Prostate gland (tissue), 2 donors: ENCODE data around the gene COL23A1. TPM values are rescaled to one million over a fixed set of nuclear protein-coding genes. Genes with fewer than 3 reads are reported as not detected.

Source experiments
- DNase-seq: peaks from one replicate; pipeline ENCODE4 v3.0.0-alpha.2; 2019; ENCODE audit warnings: low spot score
- H3K27ac ChIP-seq, 2 donors: fragments of 200-600 bp; sonication (generic); 2 replicates each; pipeline ENCODE4 v1.5.1; 2017 to 2019
- H3K27me3 ChIP-seq: fragments of 200-600 bp; sonication (generic); replicated peaks from 2 replicates; pipeline ENCODE4 v1.5.1; 2019; ENCODE audit not compliant: insufficient read depth
- H3K36me3 ChIP-seq, 2 donors: fragments of 200-600 bp; sonication (generic); 1 replicate in 1 of 2; 2 replicates in 1 of 2; pipeline versions ENCODE4 v1.5.1 to v1.8.1; 2017 to 2019
- H3K4me1 ChIP-seq: fragments of 200-600 bp; sonication (generic); replicated peaks from 2 replicates; pipeline ENCODE4 v1.5.1; 2019
- H3K4me3 ChIP-seq, 2 donors: fragments of 200-600 bp; sonication (generic); 2 replicates each; pipeline ENCODE4 v1.5.1; 2017 to 2019
- H3K9me3 ChIP-seq: fragments of 200-600 bp; sonication (generic); 2 replicates; pipeline ENCODE4 v1.5.1; 2017
- POLR2A ChIP-seq: fragments of 450-650 bp; IDR thresholded peaks from one replicate; pipeline ENCODE4 v1.6.1; 2016; ENCODE audit warnings: antibody characterized with exemption, mild to moderate bottlenecking
- POLR2AphosphoS5 ChIP-seq: sonication (generic); formaldehyde crosslinking; IDR thresholded peaks from one replicate; pipeline ENCODE4 v1.6.1; 2017; ENCODE audit warnings: antibody characterized with exemption
- WGBS: methylation state at CpG from one replicate; pipeline ENCODE4 v1.1.5; 2018; 5-methylcytosine and 5-hydroxymethylcytosine counted together
- intact Hi-C: fragments of 100-400 bp; cut with DNase I; formaldehyde crosslinking; loops from one replicate; pipeline ENCODE4 v1.14.2; 2022
- total RNA-seq, 2 donors: library from RNA; depleted of rRNA; stranded (reverse); fragments of >200 nt; gene quantifications; one replicate each; pipeline ENCODE4 v1.1.0, GENCODE V29; 2016
- TF ChIP-seq, protein P1 (sequence below), 4 experiments: fragments of 200-600 bp in 2 of 4; fragments of 450-650 bp in 2 of 4; sonication (generic) in 2 of 4; IDR thresholded peaks; 1 replicate in 3 of 4; 2 replicates in 1 of 4; pipeline ENCODE4 v1.5.1; 2016 to 2019; ENCODE audit warnings: antibody characterized with exemption in 4 of 4, mild to moderate bottlenecking in 2 of 4, moderate library complexity in 2 of 4

Gene COL23A1
- total RNA-seq, 2 donors from 2014 or later, result 2.7 to 6.1 TPM

DNA sequence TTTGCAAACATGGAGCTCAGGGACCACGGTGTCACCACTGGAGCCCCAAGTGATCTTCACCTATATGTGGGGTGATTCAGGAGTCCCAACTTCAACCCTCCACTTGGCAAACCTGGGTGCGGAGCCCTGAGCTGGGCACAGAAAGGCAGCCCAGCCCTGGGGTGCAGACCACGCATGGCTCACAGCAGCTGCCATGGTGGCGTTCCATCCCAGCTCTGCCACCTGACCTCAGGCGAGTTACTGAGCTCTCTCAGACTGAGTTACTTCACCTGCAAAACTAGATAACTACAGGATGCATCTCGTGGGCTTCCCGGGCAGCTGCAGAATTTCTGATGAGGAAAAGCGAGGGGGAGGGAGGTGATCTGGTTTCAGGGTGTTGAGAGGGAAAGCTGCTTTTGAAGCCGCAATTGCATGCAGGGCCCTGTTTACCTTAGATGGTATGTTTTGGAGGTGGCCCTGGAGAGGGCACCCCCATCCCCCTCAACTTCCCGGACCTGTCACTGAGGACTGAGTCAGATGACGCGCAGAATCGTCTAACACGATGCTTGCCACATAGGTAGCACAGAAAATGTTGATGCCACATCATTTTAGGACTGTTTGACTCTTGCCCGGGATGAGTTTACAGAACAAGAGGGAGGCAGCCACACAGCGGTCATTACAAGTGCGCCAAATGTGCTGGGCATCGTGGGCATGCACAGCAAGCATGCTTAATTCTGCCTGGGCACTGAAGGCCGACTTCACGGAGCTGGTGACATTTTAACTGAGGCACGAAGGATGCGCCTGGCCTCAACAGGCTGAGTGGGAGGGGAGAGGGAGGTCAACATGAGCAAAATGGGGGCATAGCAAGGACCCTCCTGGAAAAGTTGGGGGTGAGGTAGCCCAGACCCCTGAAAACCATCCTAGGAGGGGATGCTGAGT is 154.6 kb downstream of the COL23A1 start:
- Histone ChIP-seq H3K27ac (no peak overlapping the region), H3K9me3 (no peaks in the 10 kb centered on the region), H3K36me3 (no peaks in the 10 kb centered on the region)

GRCh38 chr5:178434851-178435250 is 155.3 kb downstream of the COL23A1 start:
- no peak overlapping the region for H3K27ac ChIP-seq
- intact Hi-C loops, result no loop called here
- no peak for DNase-seq

More for the DNA sequence above, 154.6 kb downstream of the COL23A1 start:
- 94% methylated on average over 22 of the region's 22 CpGs for WGBS
- TF ChIP-seq POLR2AphosphoS5 (no peak), POLR2A (no peak)
- TF ChIP-seq, protein P1, sequence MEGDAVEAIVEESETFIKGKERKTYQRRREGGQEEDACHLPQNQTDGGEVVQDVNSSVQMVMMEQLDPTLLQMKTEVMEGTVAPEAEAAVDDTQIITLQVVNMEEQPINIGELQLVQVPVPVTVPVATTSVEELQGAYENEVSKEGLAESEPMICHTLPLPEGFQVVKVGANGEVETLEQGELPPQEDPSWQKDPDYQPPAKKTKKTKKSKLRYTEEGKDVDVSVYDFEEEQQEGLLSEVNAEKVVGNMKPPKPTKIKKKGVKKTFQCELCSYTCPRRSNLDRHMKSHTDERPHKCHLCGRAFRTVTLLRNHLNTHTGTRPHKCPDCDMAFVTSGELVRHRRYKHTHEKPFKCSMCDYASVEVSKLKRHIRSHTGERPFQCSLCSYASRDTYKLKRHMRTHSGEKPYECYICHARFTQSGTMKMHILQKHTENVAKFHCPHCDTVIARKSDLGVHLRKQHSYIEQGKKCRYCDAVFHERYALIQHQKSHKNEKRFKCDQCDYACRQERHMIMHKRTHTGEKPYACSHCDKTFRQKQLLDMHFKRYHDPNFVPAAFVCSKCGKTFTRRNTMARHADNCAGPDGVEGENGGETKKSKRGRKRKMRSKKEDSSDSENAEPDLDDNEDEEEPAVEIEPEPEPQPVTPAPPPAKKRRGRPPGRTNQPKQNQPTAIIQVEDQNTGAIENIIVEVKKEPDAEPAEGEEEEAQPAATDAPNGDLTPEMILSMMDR (IDR thresholded peaks at IDR 0.05), result no peak
- Histone ChIP-seq H3K4me3 (no peak overlapping the region), H3K27me3 (no peaks in the 10 kb centered on the region), H3K4me1 (no peaks in the 10 kb centered on the region)
- intact Hi-C loops, result no loop called here
- DNase-seq, result no peak

GRCh38 chr5:178434016-178434761 is 156.0 kb downstream of the COL23A1 start:
- Histone ChIP-seq H3K36me3 (no peaks in the 10 kb centered on the region), H3K27ac (no peak overlapping the region), H3K4me1 (peaks cover 3% of the 10 kb centered on the region), H3K4me3 (no peak overlapping the region), H3K27me3 (no peaks in the 10 kb centered on the region), H3K9me3 (no peaks in the 10 kb centered on the region)
- no peak for DNase-seq
- WGBS, result 85% methylated on average over 13 of the region's 13 CpGs
- TF ChIP-seq POLR2AphosphoS5, result no peak
- no peak for TF ChIP-seq POLR2A
- TF ChIP-seq, protein P1 (IDR thresholded peaks at IDR 0.05), result no peak
- intact Hi-C loops, result no loop called here

More at GRCh38 chr5:178434851-178435250, 155.3 kb downstream of the COL23A1 start:
- H3K4me3 ChIP-seq, result no peak overlapping the region
- 77% methylated on average over 17 of the region's 17 CpGs for WGBS
- no peak for TF ChIP-seq POLR2A
- TF ChIP-seq POLR2AphosphoS5, result no peak
- TF ChIP-seq, protein P1 (IDR thresholded peaks at IDR 0.05), result no peak
- no peaks in the 10 kb centered on the region for H3K4me1 ChIP-seq
- H3K27me3 ChIP-seq, result no peaks in the 10 kb centered on the region
- no peaks in the 10 kb centered on the region for H3K9me3 ChIP-seq
- no peaks in the 10 kb centered on the region for H3K36me3 ChIP-seq

DNA sequence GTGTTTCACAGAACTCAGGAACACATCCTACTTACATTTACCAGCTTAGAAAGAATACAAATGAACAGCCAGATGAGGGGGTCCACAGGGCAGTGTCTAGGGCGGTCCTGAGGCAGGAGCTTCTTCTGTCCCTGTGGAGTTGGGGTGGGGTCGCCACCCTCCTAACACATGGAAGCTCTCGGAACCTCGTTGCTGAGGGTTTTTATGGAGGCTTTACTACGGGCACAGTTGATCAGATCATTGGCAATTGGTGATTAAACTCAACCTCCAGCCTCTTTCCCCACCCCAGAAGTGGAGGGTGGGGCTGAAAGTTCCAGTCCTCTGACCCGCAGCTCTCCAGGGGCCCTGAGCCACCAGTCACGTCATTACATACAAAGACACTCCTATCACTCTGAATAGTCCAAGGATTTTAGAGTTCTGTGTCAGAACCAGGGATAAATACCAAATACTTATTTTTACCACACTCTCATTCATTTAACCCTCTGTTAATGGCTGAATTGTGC is 156.9 kb downstream of the COL23A1 start:
- TF ChIP-seq, protein P1 (IDR thresholded peaks at IDR 0.05), result no peak
- TF ChIP-seq POLR2AphosphoS5, result no peak
- TF ChIP-seq POLR2A, result no peak
- Histone ChIP-seq H3K36me3 (no peaks in the 10 kb centered on the region), H3K27ac (no peak overlapping the region), H3K9me3 (no peaks in the 10 kb centered on the region), H3K27me3 (no peaks in the 10 kb centered on the region), H3K4me1 (peaks cover 11% of the 10 kb centered on the region), H3K4me3 (no peak overlapping the region)
- intact Hi-C loops, result no loop called here
- WGBS, result 95% methylated on average over 7 of the region's 7 CpGs
- DNase-seq, result no peak
